ENCODE measurements around the gene ODF4. TPM values are rescaled to one million over a fixed set of nuclear protein-coding genes. Genes with fewer than 3 reads are reported as not detected.

ODF4 gene
- total and polyA plus RNA-seq, 2 of the 4 experiments (the other 2 are of a cell fraction): not detected

DNA sequence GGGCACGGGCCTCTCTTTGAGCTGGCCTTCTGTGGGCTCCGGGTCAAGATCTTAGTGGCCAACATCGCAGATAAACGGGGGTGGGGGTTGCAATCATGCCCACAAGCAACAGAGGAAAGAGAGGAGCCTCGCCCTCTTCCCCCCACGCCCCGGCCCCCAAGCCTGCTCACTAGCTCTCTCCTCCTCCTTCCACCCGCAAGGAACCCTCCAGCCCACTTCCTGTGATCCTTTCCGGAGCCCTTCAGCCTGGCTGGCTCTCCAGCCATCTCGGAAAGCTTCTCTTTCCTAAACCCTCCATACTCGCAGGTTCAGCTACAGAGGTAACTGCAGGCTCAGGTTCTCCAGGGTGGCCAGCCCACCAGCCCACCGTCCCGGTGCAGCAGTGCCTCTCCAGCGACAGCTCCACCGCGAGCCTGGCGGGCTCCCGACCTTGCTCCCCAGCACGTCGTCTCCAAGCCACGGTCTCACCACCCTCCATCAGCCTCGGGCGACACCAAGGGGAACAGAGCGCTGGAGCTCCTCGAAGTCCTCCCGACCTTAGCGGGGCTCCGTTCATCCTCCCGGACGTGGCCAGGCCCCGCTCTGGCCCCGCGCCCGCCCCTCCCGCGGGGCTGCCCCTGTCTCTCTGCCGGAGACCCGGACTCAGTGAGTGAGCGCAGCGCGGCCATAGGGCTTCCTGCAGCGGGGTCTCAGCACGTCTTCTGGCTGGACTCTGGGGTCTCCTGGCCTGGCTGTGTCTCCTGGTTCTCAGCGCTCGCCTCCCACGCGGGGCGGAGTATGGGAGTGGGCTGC is 12.9 kb upstream of the ODF4 start:
- Histone ChIP-seq H2BK120ac (ENCODE audit: low read depth, low read length) (peak overlapping the region; percentile 71; the same call in 1 of the 2 replicates), H3K4me1 (ENCODE audit: control insufficient read depth, insufficient read depth, low read length) (peaks cover 2% of the 10 kb centered on the region; the same call in 1 of the 2 replicates), H4K91ac (ENCODE audit: insufficient read depth, low read depth, low read length) (peak overlapping the region; percentile 59), H3K4me3 (ENCODE audit: insufficient read depth, low read depth, low read length) (peak overlapping the region; percentile 33), H3K56ac (ENCODE audit: extremely low read depth, insufficient read depth, low read length) (peak overlapping the region; percentile 51; the same call in 1 of the 2 replicates), H3K23ac (ENCODE audit: low read depth, low read length) (peak overlapping the region; percentile 90; the same call in 1 of the 2 replicates), H3K27ac (ENCODE audit: insufficient read depth, low read length) (peak overlapping the region; percentile 29; the same call in 1 of the 2 replicates), H3K14ac (replicated peaks; ENCODE audit: low read depth, low read length) (peak overlapping the region; percentile 92), H2BK15ac (ENCODE audit: low read depth, low read length) (peak overlapping the region; percentile 28; the same call in 1 of the 3 replicates), H3K4ac (ENCODE audit: low read depth, low read length) (peak overlapping the region; percentile 78), H3K36me3 (ENCODE audit: control insufficient read depth, insufficient read depth, low read length) (no peaks in the 10 kb centered on the region), H4K5ac (ENCODE audit: low read depth, low read length) (peak overlapping the region; percentile 89), H2AK5ac (ENCODE audit: low read depth, low read length) (no peak overlapping the region; the same call in 1 of the 2 replicates), H2BK5ac (ENCODE audit: low read depth, low read length, poor library complexity, severe bottlenecking) (peak overlapping the region; percentile 25), H3K79me1 (ENCODE audit: low read depth in 1 of 2, low read length in 2 of 2) (no peaks in the 10 kb centered on the region), H2BK20ac (ENCODE audit: low read depth, low read length) (0 out of 2 replicates have a peak overlapping the region, but pooled peaks have one; percentile 58), H3K4me2 (ENCODE audit: low read depth, low read length) (peak overlapping the region; percentile 90), H4K8ac (ENCODE audit: low read depth in 2 of 2, low read length in 2 of 2) (peak overlapping the region; percentile 95), H4K20me1 (ENCODE audit: insufficient read depth, low read length) (no peaks in the 10 kb centered on the region), H3K9ac (ENCODE audit: low read depth, low read length) (peak overlapping the region; percentile 69), H3K27me3 (ENCODE audit: control insufficient read depth, insufficient read depth, low read length) (peaks cover 10% of the 10 kb centered on the region; the same call in 1 of the 2 replicates), H2AFZ (replicated peaks; ENCODE audit: low read length, poor library complexity) (peak overlapping the region; percentile 96), H3K9me3 (ENCODE audit: control insufficient read depth, insufficient read depth, low read length) (no peaks in the 10 kb centered on the region), H3K18ac (ENCODE audit: low read depth, low read length) (peak overlapping the region; percentile 73), H3K9me1 (ENCODE audit: insufficient read depth, low read length) (no peaks in the 10 kb centered on the region), H2AK9ac (replicated peaks; ENCODE audit: low read depth, low read length, poor library complexity) (peak overlapping the region; percentile 93)
- intact Hi-C loops (cut with micrococcal nuclease): no loop called here
- no TSS peak for BruUV-seq (replicated peaks)
- 5% methylated on average over 17 of the region's 48 CpGs; no CpG with 5 or more reads in 1 of the 2 experiments for WGBS, 2 experiments (ENCODE audit: extremely low coverage in 2 of 2, insufficient read length in 1 of 2)
- CTCF ChIA-PET: interaction anchor here (0.7 to 1.8 kb wide), 2 partner anchors 12 to 42 kb away, joined by 3 to 5 read pairs; no protein-coding TSS in a partner anchor
- ATAC-seq (ENCODE audit: low read depth) (peak; percentile 84), DNase-seq (no peak)
- in situ Hi-C loops (cut with MboI; ENCODE audit: low sequenced_read_pairs): no loop called here
- no peak for TF ChIP-seq RAD21 (IDR thresholded peaks at IDR 0.05; ENCODE audit: low read length)
- no peak for TF ChIP-seq ELK1 (IDR thresholded peaks at IDR 0.05; ENCODE audit: borderline replicate concordance, low read depth, low read length)
- TF ChIP-seq RFX5 (IDR thresholded peaks at IDR 0.05; ENCODE audit: low read depth, low read length): no peak
- no peak for TF ChIP-seq NFE2L2 (IDR thresholded peaks at IDR 0.05; ENCODE audit: low read depth, low read length)
- no peak for TF ChIP-seq MAZ (IDR thresholded peaks at IDR 0.05; ENCODE audit: borderline replicate concordance, low read depth, low read length)
- TF ChIP-seq CHD1 (IDR thresholded peaks at IDR 0.05; ENCODE audit: low read depth, low read length): no peak
- no peak for TF ChIP-seq RCOR1 (IDR thresholded peaks at IDR 0.05; ENCODE audit: insufficient replicate concordance, low read length)
- no peak for TF ChIP-seq CEBPB (IDR thresholded peaks at IDR 0.05; ENCODE audit: low read depth, low read length)
- TF ChIP-seq SMC3 (IDR thresholded peaks at IDR 0.05; ENCODE audit: low read depth, low read length): no peak
- no peak for TF ChIP-seq MAFK (IDR thresholded peaks at IDR 0.05; ENCODE audit: low read depth, low read length)
- no peak for TF ChIP-seq POLR2A (IDR thresholded peaks at IDR 0.05; ENCODE audit: low read depth, low read length)
- no peak for TF ChIP-seq USF2 (IDR thresholded peaks at IDR 0.05; ENCODE audit: low read depth, low read length)
- dilution Hi-C loops (cut with HindIII; ENCODE audit: low sequenced_read_pairs, unreplicated experiment): no loop called here
- POLR2A ChIA-PET (ENCODE audit: unreplicated experiment): interaction anchor here (0.7 kb wide), 1 partner anchor 128 kb away, joined by 5 read pairs; no protein-coding TSS in a partner anchor
